GM23248 (cell line): Measurements from ENCODE around the gene CLCN3.

Experiments used
- EZH2 ChIP-seq: fragments of 200-600 bp; sonication (generic); IDR thresholded peaks from 2 replicates; pipeline ENCODE4 v1.6.1; 2018; ENCODE audit warnings: antibody characterized with exemption, mild to moderate bottlenecking; ENCODE audit not compliant: insufficient read depth, poor library complexity, severe bottlenecking
- EZH2phosphoT487 ChIP-seq: fragments of 200-600 bp; sonication (generic); IDR thresholded peaks from 2 replicates; pipeline ENCODE4 v1.6.1; 2018; ENCODE audit warnings: antibody characterized with exemption, moderate library complexity, mild to moderate bottlenecking, low read depth; ENCODE audit not compliant: insufficient read depth

DNA sequence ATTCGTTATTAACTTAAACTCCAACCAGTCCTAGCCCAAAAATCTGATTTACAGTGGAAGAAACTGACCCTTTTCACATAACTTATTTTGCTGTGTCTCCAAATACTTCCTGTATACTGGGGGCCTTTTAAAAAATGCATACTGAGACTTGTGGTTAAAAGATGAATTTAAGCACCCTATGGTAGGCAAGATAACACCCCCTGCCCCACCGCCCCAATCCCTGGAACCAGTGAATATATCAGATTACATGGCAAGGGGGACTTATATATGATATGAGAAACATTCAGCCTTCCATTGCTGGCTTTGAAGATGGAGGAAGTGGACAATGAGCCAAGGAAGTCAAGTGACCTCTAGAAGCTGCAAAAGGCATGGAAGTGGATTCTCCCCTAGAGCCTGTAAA lies 3.1 kb upstream of the CLCN3 start:
- TF ChIP-seq EZH2 (no peak), EZH2phosphoT487 (no peak)
